HG03060 (cell line): ENCODE data around the gene TRERF1.

ENCODE experiments used
- ATAC-seq: cut with Tn5 transposase; IDR thresholded peaks from one replicate; pipeline ENCODE4 v1.9.1; 2021; ENCODE audit warnings: low read depth, moderate number of reproducible peaks; ENCODE audit not compliant: unreplicated experiment

TRERF1 gene

DNA sequence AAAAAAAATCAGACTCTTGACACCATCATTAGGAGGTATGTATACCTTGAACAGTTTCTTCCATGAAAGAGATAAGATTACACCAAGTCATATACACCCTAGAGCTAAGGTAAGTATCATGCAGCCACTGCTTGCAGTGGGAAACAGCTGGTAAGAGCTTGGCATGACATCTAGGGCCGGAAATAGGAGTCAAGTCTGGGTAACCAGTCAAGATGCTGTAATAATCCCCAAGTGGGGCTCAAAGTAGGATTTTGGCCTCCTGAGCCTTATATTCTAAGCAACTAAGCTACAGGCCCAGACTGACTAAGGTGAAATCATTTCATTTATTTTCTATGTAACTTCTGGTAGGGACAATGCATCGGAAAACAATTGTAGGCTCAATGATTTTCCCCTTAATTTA is 23.9 kb downstream of the TRERF1 start:
- ATAC-seq = no peak

DNA sequence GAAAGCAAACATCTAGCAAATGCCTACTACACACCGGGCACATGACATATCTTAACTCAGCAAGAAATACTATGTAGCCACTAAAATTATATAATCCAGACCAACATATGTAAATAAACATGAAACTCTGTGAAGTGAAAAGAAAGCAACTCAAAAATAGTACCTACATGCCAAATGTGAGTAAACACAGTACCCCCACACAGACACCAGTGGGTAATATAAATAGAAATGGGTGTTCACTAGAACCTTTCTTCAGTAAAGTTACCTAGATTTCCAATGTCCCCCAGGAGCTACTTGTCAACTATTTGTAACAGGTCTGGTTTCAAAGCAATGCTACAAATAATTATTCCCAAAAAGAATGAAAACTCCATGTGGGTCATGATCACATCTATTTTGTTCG is 25.5 kb downstream of the TRERF1 start:
- no peak for ATAC-seq

DNA sequence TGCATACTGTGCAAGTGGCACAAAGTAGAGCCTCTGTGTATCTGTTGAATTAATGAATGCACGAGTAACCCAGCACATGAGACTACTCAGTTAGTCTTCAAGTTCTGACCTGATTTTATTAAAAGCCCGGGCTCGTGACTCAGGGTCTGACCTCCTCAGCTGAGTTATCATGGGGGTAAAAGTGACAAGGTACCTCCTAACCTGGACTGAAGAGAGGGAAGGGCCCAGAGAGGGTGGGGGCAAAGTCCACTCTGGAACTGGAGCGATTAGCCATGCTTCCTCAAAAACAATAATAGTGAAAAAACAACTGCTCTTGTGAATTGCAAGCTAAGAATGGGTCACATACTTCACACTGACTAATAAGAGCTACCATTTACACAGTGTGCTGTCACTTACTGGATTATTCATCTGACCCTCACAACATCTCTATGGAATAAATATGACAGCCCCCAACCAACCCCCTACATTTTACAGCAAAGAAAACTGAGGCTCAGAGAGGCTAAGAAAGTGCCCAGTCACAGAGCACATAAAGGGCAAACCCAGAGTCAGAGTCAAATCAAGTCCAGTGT is 26.7 kb downstream of the TRERF1 start:
- ATAC-seq = no peak

DNA sequence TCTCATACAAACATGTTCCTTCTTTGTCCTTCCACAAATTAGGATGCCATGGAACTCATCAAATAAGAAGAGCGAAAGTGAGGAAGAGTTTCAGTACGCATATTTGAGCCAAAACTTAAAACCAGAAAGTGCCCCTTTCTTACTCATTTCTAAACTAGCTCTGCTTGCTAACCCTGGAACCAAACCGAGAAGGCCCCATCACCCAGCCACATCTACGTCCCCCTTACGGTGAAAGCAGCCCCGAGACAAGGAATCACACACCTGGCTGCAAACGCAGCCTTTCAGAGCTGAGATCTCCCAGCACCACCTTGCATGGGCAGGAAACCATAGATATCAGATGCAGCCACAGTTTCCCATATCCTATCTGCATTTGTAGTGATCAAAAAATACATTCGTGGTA is 28.5 kb downstream of the TRERF1 start:
- no peak for ATAC-seq

DNA sequence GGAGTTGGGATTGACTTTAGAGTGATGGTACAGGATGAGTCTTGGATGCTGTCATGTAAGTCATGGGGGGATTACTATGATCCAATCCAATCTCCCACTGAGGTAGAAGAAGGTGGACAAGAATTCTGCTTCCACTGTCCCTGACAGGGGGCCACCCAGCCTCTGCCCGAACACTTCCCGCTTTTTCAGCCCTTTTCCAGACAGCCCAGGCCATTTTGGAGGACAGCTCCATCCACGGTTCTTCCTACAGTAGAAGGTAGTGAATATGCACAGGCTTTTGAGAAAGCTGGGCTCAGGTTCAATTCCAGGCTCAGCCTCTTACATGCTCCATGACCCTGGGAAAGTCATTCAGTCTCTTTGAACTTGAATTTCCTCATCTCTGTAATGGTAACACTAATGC is 31.0 kb downstream of the TRERF1 start:
- no peak for ATAC-seq

DNA sequence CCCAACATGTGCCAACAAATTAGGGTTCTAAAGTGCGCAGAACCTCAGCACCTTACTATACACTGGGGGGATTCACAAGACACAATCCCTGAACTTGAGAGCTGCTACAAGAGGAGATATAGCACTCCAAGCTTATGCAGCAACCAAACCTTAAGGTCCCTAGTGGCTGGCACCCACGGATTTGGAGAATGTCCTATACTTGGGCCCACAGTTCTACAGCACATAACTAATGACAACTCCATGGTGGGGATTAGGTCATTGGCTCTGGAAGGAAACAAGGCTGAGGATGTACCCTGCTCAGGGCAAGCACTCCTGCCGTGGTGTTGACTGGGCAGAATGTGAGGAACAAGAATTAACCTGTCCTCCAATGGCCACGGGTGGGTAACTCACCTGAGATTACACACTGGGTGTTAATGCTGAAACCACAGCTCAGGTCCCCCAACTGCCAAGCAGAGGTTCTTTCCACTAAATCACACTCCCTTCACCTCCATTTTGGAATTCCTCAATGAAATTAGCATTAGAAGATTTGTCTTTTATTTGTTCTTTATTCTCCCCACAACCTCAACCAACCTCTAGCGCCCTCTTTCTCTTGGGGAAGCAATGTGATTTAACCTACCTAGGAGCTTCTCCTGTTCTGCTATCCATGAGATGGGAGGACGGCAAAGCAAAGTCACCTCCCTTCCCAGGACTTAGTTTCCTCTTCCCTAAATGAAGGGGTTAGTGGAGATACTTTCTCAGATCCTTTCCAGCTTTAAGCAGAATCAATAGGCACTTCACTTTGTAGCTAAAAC is 32.0 kb downstream of the TRERF1 start:
- no peak for ATAC-seq

DNA sequence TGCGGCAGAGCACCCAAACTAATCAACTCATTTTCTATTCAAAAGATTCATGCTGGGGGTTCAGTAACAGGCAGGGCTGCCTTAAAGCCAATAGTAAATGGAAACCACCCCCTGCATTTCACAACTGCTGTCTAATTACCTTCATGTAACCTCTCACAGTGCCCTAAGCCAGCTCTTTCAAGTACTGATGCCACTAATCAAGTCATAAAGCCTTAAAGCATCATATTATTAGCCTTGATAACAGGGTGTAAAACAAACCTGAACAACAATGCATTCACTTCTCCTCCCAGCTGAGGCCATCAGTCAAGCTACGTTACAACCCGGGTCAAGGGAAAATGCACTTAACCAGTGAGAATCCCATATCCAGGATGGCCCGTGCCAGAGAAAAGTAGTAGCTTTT is 33.0 kb downstream of the TRERF1 start:
- no peak for ATAC-seq

DNA sequence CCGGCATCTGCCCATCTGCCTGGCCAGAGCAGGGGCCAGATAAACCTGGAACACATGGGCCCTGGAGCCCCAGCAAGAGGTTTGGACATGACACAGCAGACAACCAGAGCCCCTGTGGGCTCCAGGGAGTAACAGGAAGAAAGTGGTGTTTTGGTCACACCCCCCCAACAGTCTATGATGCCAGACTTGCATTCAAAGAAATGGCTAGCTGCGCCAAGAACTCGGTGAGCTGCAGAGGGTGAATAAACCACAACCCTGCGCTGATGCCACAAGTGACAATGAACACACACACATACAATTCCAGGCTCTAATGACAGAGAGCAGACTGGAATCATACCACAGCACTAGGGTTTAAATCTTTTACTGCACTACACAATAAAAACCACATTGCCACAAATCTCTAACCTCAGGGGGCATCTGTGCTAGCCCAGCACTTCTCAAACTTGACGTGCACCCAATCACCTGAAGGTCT is 34.0 kb downstream of the TRERF1 start:
- no peak for ATAC-seq

DNA sequence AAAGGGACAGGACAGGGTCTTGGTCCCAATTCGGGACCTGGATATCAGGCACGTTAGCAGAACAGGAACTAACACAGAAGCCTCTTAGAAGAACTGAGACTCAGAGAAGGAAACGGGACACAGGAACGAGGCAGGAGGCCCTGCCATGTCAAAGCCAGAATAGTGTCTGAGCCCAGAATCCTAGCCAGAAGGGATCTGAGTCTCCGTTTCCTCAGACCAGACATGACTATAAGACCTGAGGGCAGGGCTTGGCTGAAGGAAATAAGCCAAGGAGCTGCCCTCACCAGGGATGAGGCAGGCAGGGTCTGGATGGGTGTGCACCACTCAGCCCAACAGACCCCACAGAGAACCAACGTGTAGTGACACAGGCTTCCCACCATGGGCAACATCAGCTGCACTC is 40.3 kb downstream of the TRERF1 start:
- ATAC-seq = no peak

DNA sequence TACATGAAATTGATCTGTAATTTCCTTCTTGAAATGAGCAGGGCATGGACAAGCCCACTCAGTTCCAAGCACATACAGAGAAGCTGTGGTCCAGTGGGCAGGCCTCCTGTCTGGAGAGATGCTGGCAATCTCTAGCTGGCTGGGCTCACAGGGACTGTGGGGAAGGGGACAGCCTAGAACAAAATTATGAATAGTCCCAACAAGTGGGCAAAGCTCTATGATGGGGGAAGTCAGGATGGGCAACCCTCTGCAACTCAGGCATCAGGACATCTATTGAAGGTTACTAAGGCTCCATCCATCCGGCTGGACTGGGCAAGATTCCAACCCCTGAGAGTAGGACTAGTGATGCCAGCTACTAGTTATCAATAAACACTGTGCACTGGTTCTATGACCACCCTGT is 40.9 kb downstream of the TRERF1 start:
- ATAC-seq = no peak

DNA sequence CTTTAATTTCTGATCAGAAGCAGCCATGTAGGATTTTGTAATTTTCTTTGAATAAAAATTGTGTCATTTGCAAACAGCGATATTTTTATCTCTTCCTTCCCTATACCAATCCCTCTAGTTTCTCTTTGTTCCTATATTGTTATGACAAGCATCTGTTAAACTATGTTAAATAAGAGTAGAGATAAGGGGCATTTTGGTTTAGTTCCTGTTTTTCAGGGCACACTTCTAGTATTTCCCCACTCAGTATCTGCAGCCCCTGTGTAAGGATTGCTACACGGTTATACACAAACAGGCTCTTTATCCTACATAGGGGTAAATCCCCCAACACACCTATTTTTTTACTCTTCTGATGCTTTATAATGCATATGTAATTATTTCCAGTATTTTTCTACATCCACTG is 42.1 kb downstream of the TRERF1 start:
- ATAC-seq = no peak

DNA sequence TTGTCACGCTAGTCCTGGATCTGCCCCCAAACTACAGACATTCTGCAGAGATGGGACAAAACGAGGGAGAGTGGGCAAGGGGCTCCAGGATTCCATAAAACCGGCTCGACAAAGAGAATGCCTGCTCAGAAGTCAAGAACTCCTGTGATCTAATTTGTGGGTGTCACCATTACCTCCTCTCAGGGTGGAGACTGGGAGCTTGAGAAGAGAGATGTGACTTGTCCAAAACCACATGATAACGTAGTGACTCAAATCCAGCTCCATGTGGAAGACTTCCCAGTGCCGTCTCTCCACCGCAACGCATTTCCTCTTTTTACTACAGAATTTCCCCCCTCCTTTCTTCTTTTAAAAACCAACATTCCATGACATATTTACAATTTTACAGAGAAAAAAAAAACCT is 44.3 kb downstream of the TRERF1 start:
- ATAC-seq = no peak

DNA sequence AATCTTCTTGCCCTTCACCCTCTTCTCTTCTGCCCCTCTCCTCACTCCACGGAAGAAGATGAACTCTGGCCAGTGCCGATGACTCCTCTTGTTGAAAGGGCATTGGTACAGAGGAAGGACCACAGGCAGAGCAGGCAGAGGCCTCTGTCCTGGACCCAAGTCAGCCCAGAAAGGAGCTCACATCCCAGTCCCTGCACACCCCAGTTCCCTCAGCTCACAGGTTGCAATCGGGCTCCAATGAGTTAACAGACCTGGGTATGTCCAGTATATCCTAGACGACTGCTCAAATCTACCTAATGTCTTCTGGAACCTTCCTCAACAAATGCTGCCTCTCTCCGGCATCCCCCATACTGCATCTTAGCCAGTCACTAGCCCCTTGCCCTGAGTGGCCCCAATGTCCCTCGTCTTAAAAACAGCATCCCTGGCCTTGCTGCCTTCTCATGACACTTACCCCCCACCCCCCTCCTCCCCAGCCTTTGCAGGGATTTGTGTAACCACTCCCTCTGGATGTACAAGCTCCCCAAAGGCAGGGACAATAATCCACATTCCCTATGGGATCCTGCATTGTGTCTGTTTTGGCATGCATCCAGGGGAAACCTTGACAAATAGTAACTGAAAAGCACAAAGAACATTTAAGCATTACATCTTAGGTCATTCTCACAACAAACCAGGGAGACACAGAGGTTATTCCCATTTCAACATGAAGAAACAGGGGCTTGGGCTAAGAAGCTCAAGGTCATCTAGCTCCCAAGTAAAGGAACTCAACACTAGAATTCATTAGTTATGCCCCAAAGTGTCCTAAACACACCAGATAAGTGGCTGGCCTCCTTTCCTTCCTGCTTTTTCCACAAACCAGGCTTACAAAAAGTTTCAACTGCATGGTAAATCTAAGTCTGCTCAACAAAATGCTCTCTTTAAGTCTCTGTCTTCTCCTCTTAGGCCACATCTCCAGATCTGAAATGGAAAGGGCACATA is 45.1 kb downstream of the TRERF1 start:
- ATAC-seq = no peak

DNA sequence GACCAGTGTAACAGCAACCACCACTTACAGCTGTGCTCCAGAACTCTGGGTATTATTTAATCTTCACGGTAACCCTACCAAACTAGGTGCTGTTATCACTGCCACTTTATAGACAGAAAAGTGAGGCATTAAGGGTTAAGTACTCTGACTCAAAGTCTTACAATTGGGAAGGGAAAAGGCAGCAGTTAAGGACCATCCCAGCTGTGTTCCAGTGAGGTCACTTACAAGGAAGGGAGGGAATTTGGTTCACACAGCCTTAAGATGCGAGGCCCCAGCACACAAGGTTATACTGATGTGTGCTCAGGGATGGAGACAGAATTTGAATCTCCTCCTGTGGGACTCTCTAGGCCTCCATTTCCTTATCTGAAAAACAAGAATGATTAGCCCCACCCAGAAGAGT is 46.7 kb downstream of the TRERF1 start:
- no peak for ATAC-seq

DNA sequence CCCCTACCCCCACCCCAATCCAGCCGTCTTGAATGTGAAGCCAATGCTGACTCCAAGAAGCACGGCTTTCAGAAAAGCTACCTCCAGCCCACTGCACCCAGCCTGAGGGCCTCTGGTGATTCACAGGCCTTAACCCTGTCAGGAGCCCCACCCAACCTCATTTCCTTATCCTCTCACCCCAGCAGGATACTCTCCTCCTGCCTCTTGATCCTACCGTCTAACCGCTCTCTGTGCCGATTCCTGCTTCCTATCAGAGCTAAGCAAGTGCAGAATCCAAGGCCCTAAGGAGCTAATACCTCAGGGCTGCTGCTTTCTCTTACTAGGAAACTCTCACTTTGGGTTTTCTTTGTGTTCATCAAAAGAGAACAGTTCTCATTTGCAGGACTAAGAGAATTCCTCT is 47.2 kb downstream of the TRERF1 start:
- no peak for ATAC-seq

DNA sequence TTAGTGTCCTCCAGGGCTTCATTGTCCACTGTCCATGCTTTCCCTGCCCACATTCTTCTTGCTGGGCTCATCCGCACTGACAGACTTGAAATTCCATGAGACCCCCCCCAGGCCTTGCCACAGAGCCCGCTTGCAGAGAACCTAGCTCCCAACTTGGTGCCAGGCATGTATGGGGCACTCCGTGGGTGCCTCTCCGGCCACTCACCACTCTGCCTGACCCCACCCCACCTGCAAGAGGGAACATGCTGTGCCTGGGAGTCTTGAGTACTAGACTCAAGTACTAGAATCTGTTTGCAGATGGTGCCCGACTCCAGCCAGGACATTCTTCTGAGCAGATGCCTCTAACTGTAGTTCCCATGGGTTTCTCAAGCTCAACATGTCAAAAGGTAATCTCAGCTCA is 47.9 kb downstream of the TRERF1 start:
- ATAC-seq = no peak

DNA sequence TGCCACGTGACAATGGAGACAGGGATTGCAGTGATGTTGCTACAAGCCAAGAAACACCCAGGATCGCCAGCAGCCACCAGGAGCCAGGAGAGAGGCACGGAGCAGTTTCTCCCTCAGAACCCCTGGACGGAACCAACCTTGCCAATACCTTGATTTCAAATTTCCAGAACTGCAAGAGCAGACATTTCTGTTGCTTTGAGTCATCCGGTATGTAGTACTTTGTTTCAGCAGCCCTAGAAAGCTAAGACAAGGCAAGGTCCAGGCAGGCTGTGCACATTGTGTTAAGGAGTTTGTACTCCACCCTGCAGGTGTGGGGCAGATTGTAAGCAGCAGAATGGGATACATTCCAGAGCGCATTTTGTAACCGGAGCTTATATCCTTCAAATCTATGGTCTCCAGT is 48.3 kb downstream of the TRERF1 start:
- no peak for ATAC-seq

DNA sequence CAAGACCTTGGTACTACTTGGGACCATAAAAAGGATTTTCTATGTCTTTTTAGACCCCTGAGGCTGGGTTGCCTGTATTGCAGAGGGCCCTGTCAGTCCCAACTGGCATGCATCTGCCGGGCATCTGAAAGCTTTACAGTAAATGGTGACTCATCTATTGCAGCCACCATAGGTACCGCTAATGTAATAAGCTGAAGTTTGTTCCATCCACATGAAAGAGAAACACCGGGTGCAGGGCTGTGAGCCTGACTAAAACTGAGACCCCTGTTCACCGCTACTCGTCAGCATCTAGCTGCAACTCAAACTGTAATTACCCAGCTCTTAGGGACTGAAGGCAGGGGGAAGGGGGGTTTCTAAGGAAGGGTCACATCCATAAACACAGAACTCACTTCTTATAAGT is 49.5 kb downstream of the TRERF1 start:
- ATAC-seq = peak; percentile 64

DNA sequence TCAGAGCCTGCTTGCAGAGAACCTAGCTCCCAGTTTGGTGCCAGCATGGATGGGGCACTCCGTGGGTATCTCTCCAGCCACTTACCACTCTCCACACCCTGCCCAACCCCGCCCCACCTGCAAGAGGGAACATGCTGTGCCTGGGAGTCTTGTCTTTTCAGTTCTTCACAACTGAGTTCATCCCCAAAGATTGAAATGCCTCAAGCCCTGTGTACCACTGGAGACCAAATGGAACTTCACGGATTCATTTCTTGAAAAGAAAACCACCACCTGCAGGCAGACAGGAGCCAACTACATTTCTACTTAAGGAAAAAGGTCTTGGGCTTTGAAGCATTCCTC is 50.1 kb downstream of the TRERF1 start:
- ATAC-seq = no peak

DNA sequence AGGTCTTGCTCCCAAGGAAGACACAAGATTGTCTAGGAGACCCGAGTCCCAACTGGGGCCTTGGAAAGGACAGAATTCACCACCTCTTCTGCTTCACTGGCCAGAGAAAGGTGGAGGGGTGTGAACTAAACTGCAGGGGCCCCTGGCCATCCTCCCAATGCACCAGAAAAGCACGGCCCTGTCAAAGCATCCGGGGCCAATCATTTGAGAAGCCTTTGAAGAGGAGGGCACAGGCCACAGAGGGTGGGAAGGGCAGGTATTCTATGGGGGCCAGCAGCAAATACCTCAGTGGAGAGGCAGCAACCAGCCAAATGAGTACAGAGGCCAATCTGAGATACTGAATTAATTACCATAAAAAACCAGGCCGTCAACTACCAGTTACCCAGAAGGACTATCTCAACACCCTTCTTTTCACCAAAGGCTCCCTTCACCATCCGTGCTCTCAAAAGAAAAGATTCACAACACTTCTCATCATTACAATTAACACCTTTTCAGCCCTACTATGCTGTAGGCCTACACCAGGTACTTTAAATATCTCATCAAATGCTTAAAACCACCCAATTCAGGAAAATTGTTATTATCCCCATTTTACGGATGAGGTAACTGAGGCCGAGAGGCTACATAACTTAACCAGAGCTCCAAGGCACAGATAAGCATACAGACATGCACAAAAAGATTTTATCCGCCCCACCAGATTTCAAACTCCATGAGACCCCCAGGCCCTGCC is 50.7 kb downstream of the TRERF1 start:
- no peak for ATAC-seq
